Measurements from ENCODE around the gene TFR2. TPM values are rescaled to one million over a fixed set of nuclear protein-coding genes. Genes with fewer than 3 reads are reported as not detected.
A peak's percentile ranks its signal among the peaks of the same experiment; 100 is the strongest.

TFR2 gene
- total and polyA plus RNA-seq, 2 of the 4 experiments (the other 2 are of a cell fraction): 0.18 to 0.50 TPM

DNA sequence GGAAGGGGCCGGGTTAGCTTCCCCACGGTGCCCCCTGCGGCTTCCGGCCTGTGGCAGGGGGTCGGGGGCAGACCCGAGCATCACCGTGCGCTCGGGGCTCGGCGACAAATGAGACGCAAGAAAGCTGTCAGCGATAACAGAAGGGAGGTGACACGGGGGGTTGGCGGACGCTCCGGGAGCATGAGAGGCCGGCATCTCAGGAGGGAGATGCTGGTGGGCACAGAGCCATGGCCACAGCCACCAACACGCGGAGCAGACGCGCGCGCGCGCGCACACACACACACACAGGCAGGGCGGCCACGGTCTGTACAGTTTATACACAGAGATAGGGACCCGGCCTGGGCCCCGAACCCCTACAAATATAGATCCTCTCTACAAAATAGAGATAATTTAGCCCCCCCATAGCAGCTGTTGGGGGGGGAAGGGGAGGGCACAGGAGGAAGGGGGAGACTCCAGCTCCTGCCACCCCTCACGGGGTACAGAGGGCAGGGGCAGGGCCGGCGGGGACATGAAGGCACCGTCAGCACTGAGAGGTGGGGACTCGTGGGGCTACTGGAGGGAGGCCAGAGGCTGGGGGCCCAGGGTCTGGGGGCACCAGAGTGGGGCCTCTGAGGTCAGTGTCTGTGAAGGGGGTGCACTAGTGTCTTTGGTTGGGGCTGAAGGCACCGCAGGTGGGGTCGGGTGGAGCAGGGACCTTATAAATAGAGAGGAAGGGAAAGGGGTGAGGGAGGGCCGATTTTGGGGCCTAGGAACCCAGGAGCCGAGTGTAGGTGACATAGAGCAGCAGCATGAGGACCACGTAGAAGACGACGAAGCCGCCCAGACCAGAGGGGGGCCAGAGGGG lies 66.8 kb downstream of the TFR2 start:
- Histone ChIP-seq H3K4ac (ENCODE audit: low read depth, low read length) (no peak overlapping the region), H2BK20ac (ENCODE audit: low read depth, low read length) (no peak overlapping the region), H2AK9ac (replicated peaks; ENCODE audit: low read depth, low read length, poor library complexity) (no peak overlapping the region), H3K36me3 (ENCODE audit: control insufficient read depth, insufficient read depth, low read length) (peaks cover 47% of the 10 kb centered on the region), H3K56ac (ENCODE audit: extremely low read depth, insufficient read depth, low read length) (no peak overlapping the region), H4K91ac (ENCODE audit: insufficient read depth, low read depth, low read length) (no peak overlapping the region), H2BK15ac (ENCODE audit: low read depth, low read length) (no peak overlapping the region), H3K4me1 (ENCODE audit: control insufficient read depth, insufficient read depth, low read length) (peaks cover 2% of the 10 kb centered on the region; the same call in 1 of the 2 replicates), H3K4me3 (ENCODE audit: insufficient read depth, low read depth, low read length) (no peak overlapping the region), H3K27me3 (ENCODE audit: control insufficient read depth, insufficient read depth, low read length) (peaks cover 3% of the 10 kb centered on the region; the same call in 1 of the 2 replicates), H4K8ac (ENCODE audit: low read depth in 2 of 2, low read length in 2 of 2) (no peak overlapping the region), H3K23ac (ENCODE audit: low read depth, low read length) (no peak overlapping the region), H3K4me2 (ENCODE audit: low read depth, low read length) (no peak overlapping the region), H2AFZ (replicated peaks; ENCODE audit: low read length, poor library complexity) (no peak overlapping the region), H3K9ac (ENCODE audit: low read depth, low read length) (no peak overlapping the region), H2BK120ac (ENCODE audit: low read depth, low read length) (no peak overlapping the region), H3K9me3 (ENCODE audit: control insufficient read depth, insufficient read depth, low read length) (no peaks in the 10 kb centered on the region), H2AK5ac (ENCODE audit: low read depth, low read length) (no peak overlapping the region), H3K9me1 (ENCODE audit: insufficient read depth, low read length) (no peaks in the 10 kb centered on the region), H2BK5ac (ENCODE audit: low read depth, low read length, poor library complexity, severe bottlenecking) (no peak overlapping the region), H3K27ac (ENCODE audit: insufficient read depth, low read length) (no peak overlapping the region), H4K20me1 (ENCODE audit: insufficient read depth, low read length) (no peaks in the 10 kb centered on the region), H3K79me1 (ENCODE audit: low read depth in 1 of 2, low read length in 2 of 2) (peaks cover 0 to 10% of the 10 kb centered on the region in 2 experiments; a peak in 2 of 4 replicates), H3K14ac (replicated peaks; ENCODE audit: low read depth, low read length) (no peak overlapping the region), H4K5ac (ENCODE audit: low read depth, low read length) (no peak overlapping the region), H3K18ac (ENCODE audit: low read depth, low read length) (no peak overlapping the region)
- dilution Hi-C loops (cut with HindIII; ENCODE audit: low sequenced_read_pairs, unreplicated experiment) (no loop called here), intact Hi-C loops (cut with micrococcal nuclease) (no loop called here), in situ Hi-C loops (cut with MboI; ENCODE audit: low sequenced_read_pairs) (loop anchor here (25.0 kb wide), 1 partner anchor 288 kb away; the partner anchor contains the start of genes SLC12A9 and TRIP6)
- 79% methylated on average over 15 of the region's 44 CpGs; no CpG with 5 or more reads in 1 of the 2 experiments for WGBS, 2 experiments (ENCODE audit: extremely low coverage in 2 of 2, insufficient read length in 1 of 2)
- TSS peak; percentile 46 for BruUV-seq (replicated peaks)
- ATAC-seq (ENCODE audit: low read depth): no peak
- CTCF ChIA-PET: no interaction called here
- POLR2A ChIA-PET (ENCODE audit: unreplicated experiment): no interaction called here
- DNase-seq: no peak
- TF ChIP-seq, protein P1, sequence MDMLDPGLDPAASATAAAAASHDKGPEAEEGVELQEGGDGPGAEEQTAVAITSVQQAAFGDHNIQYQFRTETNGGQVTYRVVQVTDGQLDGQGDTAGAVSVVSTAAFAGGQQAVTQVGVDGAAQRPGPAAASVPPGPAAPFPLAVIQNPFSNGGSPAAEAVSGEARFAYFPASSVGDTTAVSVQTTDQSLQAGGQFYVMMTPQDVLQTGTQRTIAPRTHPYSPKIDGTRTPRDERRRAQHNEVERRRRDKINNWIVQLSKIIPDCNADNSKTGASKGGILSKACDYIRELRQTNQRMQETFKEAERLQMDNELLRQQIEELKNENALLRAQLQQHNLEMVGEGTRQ (IDR thresholded peaks at IDR 0.05; ENCODE audit: low read depth, low read length): no peak
- no peak for TF ChIP-seq FOS (IDR thresholded peaks at IDR 0.05; ENCODE audit: low read depth, low read length)
- no peak for TF ChIP-seq SMC3 (IDR thresholded peaks at IDR 0.05; ENCODE audit: low read depth, low read length)
- TF ChIP-seq RCOR1 (IDR thresholded peaks at IDR 0.05; ENCODE audit: insufficient replicate concordance, low read length): no peak
- no peak for TF ChIP-seq POLR2A (IDR thresholded peaks at IDR 0.05; ENCODE audit: low read depth, low read length)
- no peak for TF ChIP-seq MAZ (IDR thresholded peaks at IDR 0.05; ENCODE audit: borderline replicate concordance, low read depth, low read length)
- no peak for TF ChIP-seq BHLHE40 (IDR thresholded peaks at IDR 0.05; ENCODE audit: low read depth, low read length)
- TF ChIP-seq MAFK (IDR thresholded peaks at IDR 0.05; ENCODE audit: low read depth, low read length): no peak
- no peak for TF ChIP-seq ELK1 (IDR thresholded peaks at IDR 0.05; ENCODE audit: borderline replicate concordance, low read depth, low read length)
- TF ChIP-seq CEBPB (IDR thresholded peaks at IDR 0.05; ENCODE audit: low read depth, low read length): no peak
- no peak for TF ChIP-seq RFX5 (IDR thresholded peaks at IDR 0.05; ENCODE audit: low read depth, low read length)
- TF ChIP-seq CTCF (conservative IDR thresholded peaks at IDR 0.05; ENCODE audit: low read depth, low read length): no peak
- TF ChIP-seq CHD1 (IDR thresholded peaks at IDR 0.05; ENCODE audit: low read depth, low read length): no peak
- TF ChIP-seq NFE2L2 (IDR thresholded peaks at IDR 0.05; ENCODE audit: low read depth, low read length): no peak
- no peak for TF ChIP-seq RAD21 (IDR thresholded peaks at IDR 0.05; ENCODE audit: low read length)

Data from IMR-90 (cell line).